ENCODE results near the gene SLC1A7.

DNA sequence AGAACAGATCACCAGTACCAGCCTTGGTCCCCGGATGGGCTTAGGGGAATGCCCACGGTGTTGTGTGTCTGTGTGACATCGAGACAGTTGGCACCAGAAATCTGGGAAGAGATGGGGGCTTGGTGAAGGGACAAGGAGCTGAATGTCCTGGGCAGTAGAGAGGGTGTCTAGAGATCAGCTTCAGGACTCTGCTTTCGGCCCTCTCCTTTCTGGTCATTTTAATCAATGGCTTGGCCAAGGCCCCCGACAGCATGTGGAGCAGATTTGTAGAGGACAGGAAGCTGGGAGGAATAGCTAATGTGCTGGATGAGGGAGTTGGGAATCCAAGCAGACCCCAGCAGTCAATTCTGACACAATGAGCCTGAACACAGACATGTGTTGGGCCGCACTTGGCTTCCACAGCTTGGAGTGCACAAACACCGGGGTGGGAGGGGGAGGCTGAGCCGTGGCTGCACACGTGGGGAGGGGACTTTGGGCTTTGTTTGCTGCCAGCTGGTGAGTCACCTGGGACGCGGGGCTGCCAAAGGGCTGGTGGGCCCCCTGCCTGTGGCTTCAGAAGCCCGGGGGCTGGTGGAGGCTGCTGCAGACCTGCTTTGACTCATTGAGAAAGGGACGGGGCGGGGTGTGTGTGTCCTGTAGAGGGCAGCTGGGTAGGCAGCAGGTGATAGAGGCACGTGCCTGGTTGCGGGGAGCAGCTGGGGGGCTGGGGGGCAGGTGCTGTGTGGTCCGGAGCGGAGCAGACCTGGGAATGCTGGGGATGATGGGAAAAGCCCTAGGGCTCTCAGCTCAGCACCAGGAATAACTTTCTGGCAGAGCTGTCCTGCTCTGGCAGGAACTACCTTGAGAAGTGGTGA, 20.9 kb downstream of the SLC1A7 start:
- TF ChIP-seq CTCF (IDR thresholded peaks at IDR 0.05) (no peak), POLR2A (IDR thresholded peaks at IDR 0.05) (no peak)
